Parathyroid adenoma (tissue), 2 donors: ENCODE measurements around the gene C14orf119.

Experiments used
- H2AFZ ChIP-seq: fragments of 300-600 bp; sonication (generic); one replicate; pipeline ENCODE4 v1.7.0; 2017; ENCODE audit warnings: antibody characterized with exemption, mild to moderate bottlenecking
- H3K27ac ChIP-seq: fragments of 300-600 bp; sonication (generic); one replicate; pipeline ENCODE4 v1.7.0; 2017
- H3K27me3 ChIP-seq: fragments of 300-600 bp; sonication (generic); one replicate; pipeline ENCODE4 v1.7.0; 2017; ENCODE audit warnings: low read length; ENCODE audit not compliant: control insufficient read depth, insufficient read depth
- H3K36me3 ChIP-seq: fragments of 300-600 bp; sonication (generic); one replicate; pipeline ENCODE4 v1.7.0; 2017; ENCODE audit warnings: low read length; ENCODE audit not compliant: control insufficient read depth, insufficient read depth
- H3K4me1 ChIP-seq: fragments of 300-600 bp; sonication (generic); one replicate; pipeline ENCODE4 v1.7.0; 2017; ENCODE audit warnings: control low read depth
- H3K4me2 ChIP-seq: fragments of 300-600 bp; sonication (generic); one replicate; pipeline ENCODE4 v1.7.0; 2017; ENCODE audit warnings: low read length
- H3K4me3 ChIP-seq: fragments of 300-600 bp; sonication (generic); one replicate; pipeline ENCODE4 v1.7.0; 2017; ENCODE audit warnings: low read depth, low read length
- H3K79me2 ChIP-seq: fragments of 300-600 bp; sonication (generic); one replicate; pipeline ENCODE4 v1.7.0; 2017; ENCODE audit warnings: control low read depth
- H3K9ac ChIP-seq: fragments of 300-600 bp; sonication (generic); one replicate; pipeline ENCODE4 v1.7.0; 2017; ENCODE audit warnings: mild to moderate bottlenecking
- H3K9me3 ChIP-seq: fragments of 300-600 bp; sonication (generic); one replicate; pipeline ENCODE4 v1.7.0; 2017; ENCODE audit warnings: low read length; ENCODE audit not compliant: control insufficient read depth
- TF ChIP-seq, protein P1 (sequence below): fragments of 300-600 bp; sonication (generic); IDR thresholded peaks from one replicate; pipeline ENCODE4 v1.7.0; 2017; ENCODE audit warnings: antibody characterized with exemption, mild to moderate bottlenecking
- donor health status: primary hyperparathyroidism.

The C14orf119 gene

DNA sequence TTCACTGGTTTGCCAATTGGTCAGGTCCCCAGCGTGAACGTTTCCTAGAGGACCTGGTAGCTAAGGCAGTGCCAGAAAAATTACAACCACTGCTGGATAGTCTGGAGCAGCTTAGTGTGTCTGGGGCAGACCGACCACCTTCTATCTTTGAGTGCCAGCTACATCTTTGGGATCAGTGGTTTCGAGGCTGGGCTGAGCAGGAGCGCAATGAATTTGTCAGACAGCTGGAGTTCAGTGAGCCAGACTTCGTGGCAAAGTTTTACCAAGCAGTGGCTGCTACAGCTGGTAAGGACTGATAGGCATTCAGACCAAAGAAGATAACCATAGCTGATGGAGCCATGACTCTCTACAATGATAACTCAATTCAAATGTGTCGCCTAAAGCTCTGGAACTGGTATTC is 2.5 kb downstream of the C14orf119 start:
- no peak overlapping the region for H3K4me3 ChIP-seq

DNA sequence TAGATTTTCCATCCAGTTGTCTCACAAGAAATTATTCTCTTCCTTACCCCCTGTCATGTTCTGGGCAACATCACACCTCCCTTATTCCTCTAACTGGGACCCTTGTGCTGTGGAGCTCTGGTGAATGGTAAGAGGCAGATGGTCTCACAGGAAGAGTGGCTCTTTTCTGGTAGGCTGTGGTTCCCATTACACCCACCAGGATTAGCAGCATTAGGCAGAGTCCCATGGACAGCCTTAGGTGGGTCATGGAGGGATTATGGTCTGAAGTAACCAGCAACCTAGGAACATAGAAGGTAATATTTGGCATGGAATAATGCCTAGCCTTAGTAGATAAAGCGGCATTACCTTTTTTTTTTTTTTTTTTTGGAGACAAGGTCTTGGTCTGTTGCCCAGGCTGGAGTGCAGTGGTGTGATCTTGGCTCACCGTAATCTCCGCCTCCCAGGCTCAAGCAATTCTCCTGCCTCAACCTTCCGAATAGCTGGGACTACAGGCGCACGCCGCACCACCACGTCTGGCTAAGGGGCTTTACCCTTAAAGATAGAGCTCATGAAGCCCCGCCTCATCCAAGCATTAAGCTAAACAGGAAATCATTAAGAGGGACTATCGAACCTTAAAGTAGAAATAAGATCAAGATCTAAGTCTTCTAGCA is 4.0 kb downstream of the C14orf119 start:
- H3K36me3 ChIP-seq = no peaks in the 10 kb centered on the region
- H3K27ac ChIP-seq = no peak overlapping the region
- H3K27me3 ChIP-seq = no peaks in the 10 kb centered on the region
- H3K9me3 ChIP-seq = no peaks in the 10 kb centered on the region
- no peak overlapping the region for H3K4me2 ChIP-seq
- H3K4me3 ChIP-seq = no peak overlapping the region
- H2AFZ ChIP-seq = no peak overlapping the region
- no peaks in the 10 kb centered on the region for H3K4me1 ChIP-seq
- TF ChIP-seq, protein P1, sequence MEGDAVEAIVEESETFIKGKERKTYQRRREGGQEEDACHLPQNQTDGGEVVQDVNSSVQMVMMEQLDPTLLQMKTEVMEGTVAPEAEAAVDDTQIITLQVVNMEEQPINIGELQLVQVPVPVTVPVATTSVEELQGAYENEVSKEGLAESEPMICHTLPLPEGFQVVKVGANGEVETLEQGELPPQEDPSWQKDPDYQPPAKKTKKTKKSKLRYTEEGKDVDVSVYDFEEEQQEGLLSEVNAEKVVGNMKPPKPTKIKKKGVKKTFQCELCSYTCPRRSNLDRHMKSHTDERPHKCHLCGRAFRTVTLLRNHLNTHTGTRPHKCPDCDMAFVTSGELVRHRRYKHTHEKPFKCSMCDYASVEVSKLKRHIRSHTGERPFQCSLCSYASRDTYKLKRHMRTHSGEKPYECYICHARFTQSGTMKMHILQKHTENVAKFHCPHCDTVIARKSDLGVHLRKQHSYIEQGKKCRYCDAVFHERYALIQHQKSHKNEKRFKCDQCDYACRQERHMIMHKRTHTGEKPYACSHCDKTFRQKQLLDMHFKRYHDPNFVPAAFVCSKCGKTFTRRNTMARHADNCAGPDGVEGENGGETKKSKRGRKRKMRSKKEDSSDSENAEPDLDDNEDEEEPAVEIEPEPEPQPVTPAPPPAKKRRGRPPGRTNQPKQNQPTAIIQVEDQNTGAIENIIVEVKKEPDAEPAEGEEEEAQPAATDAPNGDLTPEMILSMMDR = no peak
- no peak overlapping the region for H3K9ac ChIP-seq
- peaks cover 18% of the 10 kb centered on the region for H3K79me2 ChIP-seq

More for the DNA sequence above, 2.5 kb downstream of the C14orf119 start:
- Histone ChIP-seq H3K36me3 (no peaks in the 10 kb centered on the region), H3K9me3 (no peaks in the 10 kb centered on the region), H2AFZ (no peak overlapping the region), H3K4me2 (no peak overlapping the region), H3K79me2 (peaks cover 32% of the 10 kb centered on the region), H3K27ac (no peak overlapping the region), H3K27me3 (no peaks in the 10 kb centered on the region), H3K4me1 (peaks cover 4% of the 10 kb centered on the region), H3K9ac (no peak overlapping the region)
- TF ChIP-seq, protein P1 = no peak

DNA sequence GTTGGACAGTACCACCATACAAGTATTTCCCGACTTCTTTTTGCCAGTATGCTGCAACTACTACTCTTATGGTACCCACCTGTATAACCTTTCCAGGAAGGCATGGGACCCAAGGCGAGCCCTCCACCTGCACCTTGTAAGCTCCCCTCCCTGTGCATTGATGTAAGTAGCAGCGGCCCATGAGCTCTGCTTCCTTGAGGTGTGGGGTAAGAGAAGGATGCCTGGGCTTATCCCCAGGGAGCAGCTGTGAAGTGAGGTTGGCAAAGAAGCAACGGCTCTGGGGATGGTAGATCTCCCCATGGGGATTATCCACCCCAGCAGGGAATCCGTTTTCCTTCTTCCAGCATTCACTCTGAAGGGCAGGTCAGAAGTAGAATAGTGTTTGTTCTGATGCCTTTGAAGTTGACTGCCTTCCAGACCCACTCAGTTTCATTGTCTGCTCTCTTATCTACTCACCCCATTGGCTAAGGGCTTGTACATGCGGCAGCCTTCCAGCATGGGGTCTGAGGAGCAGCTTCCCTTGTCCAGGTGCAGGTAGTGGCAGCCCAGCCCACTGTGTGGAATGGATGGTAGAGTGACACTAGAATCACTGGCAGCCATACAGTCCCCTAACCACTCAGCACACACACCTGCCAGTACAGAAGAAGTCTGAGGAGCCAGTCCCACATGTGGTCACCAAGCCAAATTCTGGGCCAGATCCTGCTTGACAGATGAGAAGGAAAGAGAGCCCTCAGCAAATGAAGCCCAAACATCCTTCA is 6.1 kb downstream of the C14orf119 start:
- TF ChIP-seq, protein P1 = no peak
- no peaks in the 10 kb centered on the region for H3K9me3 ChIP-seq
- H3K4me2 ChIP-seq = no peak overlapping the region
- no peak overlapping the region for H3K27ac ChIP-seq
- no peaks in the 10 kb centered on the region for H3K4me1 ChIP-seq
- H3K27me3 ChIP-seq = no peaks in the 10 kb centered on the region
- no peaks in the 10 kb centered on the region for H3K36me3 ChIP-seq
- no peak overlapping the region for H3K9ac ChIP-seq
- peaks cover 14% of the 10 kb centered on the region for H3K79me2 ChIP-seq
- no peak overlapping the region for H3K4me3 ChIP-seq
- H2AFZ ChIP-seq = no peak overlapping the region

DNA sequence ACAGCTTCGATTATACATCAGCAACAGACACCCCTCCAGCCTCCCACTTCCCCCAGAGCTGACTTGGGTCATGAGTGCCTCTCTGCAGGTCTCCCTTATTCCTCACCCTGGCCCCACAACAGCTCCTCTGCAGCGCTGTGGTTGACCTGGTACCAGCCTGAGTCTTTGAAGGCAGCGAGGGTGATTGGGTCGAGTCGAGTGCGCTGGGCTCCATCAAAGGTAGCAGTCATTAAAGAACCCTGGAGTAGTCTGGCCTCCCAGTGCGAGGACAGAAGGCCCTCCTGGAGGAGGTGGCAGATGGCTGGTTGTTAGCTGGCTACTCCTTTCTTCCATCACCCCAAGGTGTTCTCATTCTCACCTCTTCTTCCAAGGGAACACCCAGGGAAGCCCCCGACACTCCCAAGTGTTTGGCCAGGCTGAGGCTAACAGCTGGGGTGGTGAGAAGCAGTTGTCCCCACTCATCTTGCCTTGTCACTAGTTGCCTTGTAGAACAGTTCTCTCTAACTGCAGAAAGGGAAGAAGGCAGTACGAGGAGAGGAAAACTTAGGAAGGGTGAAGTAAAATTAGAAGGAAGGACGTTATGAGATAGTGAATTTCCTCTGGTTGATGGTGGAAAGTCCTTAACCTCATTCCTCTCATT is 6.8 kb downstream of the C14orf119 start:
- Histone ChIP-seq H3K79me2 (peaks cover 12% of the 10 kb centered on the region), H3K4me3 (no peak overlapping the region), H3K4me2 (no peak overlapping the region), H3K9me3 (no peaks in the 10 kb centered on the region), H2AFZ (no peak overlapping the region), H3K27ac (no peak overlapping the region), H3K27me3 (no peaks in the 10 kb centered on the region), H3K4me1 (no peaks in the 10 kb centered on the region), H3K9ac (no peak overlapping the region), H3K36me3 (no peaks in the 10 kb centered on the region)
- TF ChIP-seq, protein P1 = no peak
